ENCODE measurements around the gene FAH. TPM values are rescaled to one million over a fixed set of nuclear protein-coding genes. Genes with fewer than 3 reads are reported as not detected.

The FAH gene
- total RNA-seq, 1 experiment from 2014 or later: 25.3 TPM

GRCh38 chr15:80106051-80106450 is 46.7 kb upstream of the FAH start:
- Mint-ChIP-seq H3K4me1 (ENCODE audit: insufficient read depth, unreplicated experiment) (peaks cover 21% of the 10 kb centered on the region), H3K4me3 (ENCODE audit: unreplicated experiment) (peak overlapping the region; percentile 44), H3K36me3 (ENCODE audit: insufficient read depth, unreplicated experiment) (no peaks in the 10 kb centered on the region), H3K27ac (ENCODE audit: low read depth, unreplicated experiment) (peak overlapping the region; percentile 84), H3K9me3 (ENCODE audit: unreplicated experiment) (no peaks in the 10 kb centered on the region), H3K27me3 (ENCODE audit: insufficient read depth, unreplicated experiment) (no peaks in the 10 kb centered on the region)
- intact Hi-C loops (cut with micrococcal nuclease): loop anchor here (5.0 kb wide), 1 partner anchor 34 kb away; no protein-coding TSS in a partner anchor
- BruUV-seq (replicated peaks): no TSS peak
- peak; percentile 52 for DNase-seq (ENCODE audit: unreplicated experiment)
- CTCF ChIA-PET: interaction anchor here (0.6 kb wide), 1 partner anchor 12 kb away, joined by 7 read pairs; no protein-coding TSS in a partner anchor
- POLR2A ChIA-PET: interaction anchor here (0.8 to 2.4 kb wide), 5 partner anchors 10 to 55 kb away, joined by 3 to 9 read pairs (median 3); no protein-coding TSS in a partner anchor
- TF ChIP-seq, protein P1, sequence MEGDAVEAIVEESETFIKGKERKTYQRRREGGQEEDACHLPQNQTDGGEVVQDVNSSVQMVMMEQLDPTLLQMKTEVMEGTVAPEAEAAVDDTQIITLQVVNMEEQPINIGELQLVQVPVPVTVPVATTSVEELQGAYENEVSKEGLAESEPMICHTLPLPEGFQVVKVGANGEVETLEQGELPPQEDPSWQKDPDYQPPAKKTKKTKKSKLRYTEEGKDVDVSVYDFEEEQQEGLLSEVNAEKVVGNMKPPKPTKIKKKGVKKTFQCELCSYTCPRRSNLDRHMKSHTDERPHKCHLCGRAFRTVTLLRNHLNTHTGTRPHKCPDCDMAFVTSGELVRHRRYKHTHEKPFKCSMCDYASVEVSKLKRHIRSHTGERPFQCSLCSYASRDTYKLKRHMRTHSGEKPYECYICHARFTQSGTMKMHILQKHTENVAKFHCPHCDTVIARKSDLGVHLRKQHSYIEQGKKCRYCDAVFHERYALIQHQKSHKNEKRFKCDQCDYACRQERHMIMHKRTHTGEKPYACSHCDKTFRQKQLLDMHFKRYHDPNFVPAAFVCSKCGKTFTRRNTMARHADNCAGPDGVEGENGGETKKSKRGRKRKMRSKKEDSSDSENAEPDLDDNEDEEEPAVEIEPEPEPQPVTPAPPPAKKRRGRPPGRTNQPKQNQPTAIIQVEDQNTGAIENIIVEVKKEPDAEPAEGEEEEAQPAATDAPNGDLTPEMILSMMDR (IDR thresholded peaks at IDR 0.05; ENCODE audit: unreplicated experiment): no peak

DNA sequence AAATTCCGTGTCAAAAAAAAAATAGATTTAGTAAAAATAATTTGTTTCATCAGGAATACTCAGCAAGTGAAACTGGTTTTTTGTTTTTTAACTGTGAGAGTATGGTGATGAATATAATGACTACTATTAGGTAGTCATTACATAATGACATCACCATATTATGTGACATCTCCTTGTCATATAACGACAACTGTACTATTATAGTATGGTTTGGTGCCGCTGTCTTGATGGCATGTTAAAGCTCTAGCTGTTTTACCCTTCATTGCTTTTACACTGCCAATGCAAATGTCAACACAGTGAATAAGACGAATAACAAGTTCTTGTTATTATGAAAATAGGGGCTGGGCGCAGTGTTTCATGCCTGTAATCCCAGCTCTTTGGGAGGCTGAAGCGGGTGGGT is 45.6 kb upstream of the FAH start:
- Mint-ChIP-seq H3K27me3 (ENCODE audit: insufficient read depth, unreplicated experiment) (no peaks in the 10 kb centered on the region), H3K9me3 (ENCODE audit: unreplicated experiment) (no peaks in the 10 kb centered on the region), H3K4me3 (ENCODE audit: unreplicated experiment) (no peak overlapping the region), H3K4me1 (ENCODE audit: insufficient read depth, unreplicated experiment) (peaks cover 21% of the 10 kb centered on the region), H3K27ac (ENCODE audit: low read depth, unreplicated experiment) (no peak overlapping the region), H3K36me3 (ENCODE audit: insufficient read depth, unreplicated experiment) (peaks cover 6% of the 10 kb centered on the region)
- intact Hi-C loops (cut with micrococcal nuclease): loop anchor here (5.0 kb wide), 1 partner anchor 35 kb away; no protein-coding TSS in a partner anchor
- TF ChIP-seq, protein P1 (IDR thresholded peaks at IDR 0.05; ENCODE audit: unreplicated experiment): no peak
- BruUV-seq (replicated peaks): no TSS peak
- DNase-seq (ENCODE audit: unreplicated experiment): no peak
- ChIA-PET CTCF (interaction anchor here (0.8 to 0.9 kb wide), 2 partner anchors 44 to 775 kb away, joined by 3 read pairs; no protein-coding TSS in a partner anchor), POLR2A (interaction anchor here (0.7 kb wide), 1 partner anchor 47 kb away, joined by 3 read pairs; no protein-coding TSS in a partner anchor)

DNA sequence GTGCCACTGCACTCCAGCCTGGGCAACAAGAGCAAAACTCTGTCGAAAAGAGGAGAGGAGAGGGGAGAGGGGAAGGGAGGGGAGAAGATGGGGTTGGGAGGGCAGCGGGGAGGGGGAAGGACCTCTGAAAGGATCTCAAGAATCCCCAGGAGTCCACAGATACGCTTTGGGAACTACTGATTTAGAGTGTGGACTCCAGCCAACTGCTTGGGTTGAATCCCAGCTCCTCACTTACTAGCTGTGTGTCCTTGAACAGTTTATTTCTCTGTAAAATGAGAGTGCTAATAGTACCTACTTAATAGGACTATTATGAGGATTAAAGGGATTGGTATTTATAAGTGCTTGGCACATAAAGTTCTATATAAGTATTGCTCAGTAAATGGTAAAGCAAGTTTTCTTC is 45.0 kb upstream of the FAH start:
- TF ChIP-seq, protein P1 (IDR thresholded peaks at IDR 0.05; ENCODE audit: unreplicated experiment): no peak
- Mint-ChIP-seq H3K36me3 (ENCODE audit: insufficient read depth, unreplicated experiment) (peaks cover 6% of the 10 kb centered on the region), H3K4me3 (ENCODE audit: unreplicated experiment) (no peak overlapping the region), H3K27me3 (ENCODE audit: insufficient read depth, unreplicated experiment) (no peaks in the 10 kb centered on the region), H3K4me1 (ENCODE audit: insufficient read depth, unreplicated experiment) (peaks cover 21% of the 10 kb centered on the region), H3K9me3 (ENCODE audit: unreplicated experiment) (no peaks in the 10 kb centered on the region), H3K27ac (ENCODE audit: low read depth, unreplicated experiment) (no peak overlapping the region)
- BruUV-seq (replicated peaks): no TSS peak
- ChIA-PET POLR2A (interaction anchor here (0.7 kb wide), 1 partner anchor 15 kb away, joined by 3 read pairs; no protein-coding TSS in a partner anchor), CTCF (interaction anchor here (0.8 to 0.9 kb wide), 2 partner anchors 44 to 775 kb away, joined by 3 read pairs; no protein-coding TSS in a partner anchor)
- no peak for DNase-seq (ENCODE audit: unreplicated experiment)
- intact Hi-C loops (cut with micrococcal nuclease): loop anchor here (5.0 kb wide), 1 partner anchor 35 kb away; no protein-coding TSS in a partner anchor

GRCh38 chr15:80109388-80109787 is 43.4 kb upstream of the FAH start:
- ChIA-PET CTCF (no interaction called here), POLR2A (no interaction called here)
- DNase-seq (ENCODE audit: unreplicated experiment): no peak
- peaks cover 6% of the 10 kb centered on the region for H3K36me3 Mint-ChIP-seq (ENCODE audit: insufficient read depth, unreplicated experiment)
- intact Hi-C loops (cut with micrococcal nuclease): loop anchor here (5.0 kb wide), 1 partner anchor 37 kb away; no protein-coding TSS in a partner anchor
- no peaks in the 10 kb centered on the region for H3K27me3 Mint-ChIP-seq (ENCODE audit: insufficient read depth, unreplicated experiment)
- no peaks in the 10 kb centered on the region for H3K9me3 Mint-ChIP-seq (ENCODE audit: unreplicated experiment)
- peaks cover 28% of the 10 kb centered on the region for H3K4me1 Mint-ChIP-seq (ENCODE audit: insufficient read depth, unreplicated experiment)
- no peak overlapping the region for H3K4me3 Mint-ChIP-seq (ENCODE audit: unreplicated experiment)
- TF ChIP-seq, protein P1 (IDR thresholded peaks at IDR 0.05; ENCODE audit: unreplicated experiment): no peak
- no peak overlapping the region for H3K27ac Mint-ChIP-seq (ENCODE audit: low read depth, unreplicated experiment)
- no TSS peak for BruUV-seq (replicated peaks)
